ENCODE measurements around the gene HUS1B. TPM values are rescaled to one million over a fixed set of nuclear protein-coding genes. Genes with fewer than 3 reads are reported as not detected.

Gene HUS1B
- total and polyA plus RNA-seq, 9 of the 15 experiments (the other 6 are each of a cell fraction or from before 2014, with no cell fraction given): 0.16 to 1.4 (median 0.38) TPM; not detected in 1

DNA sequence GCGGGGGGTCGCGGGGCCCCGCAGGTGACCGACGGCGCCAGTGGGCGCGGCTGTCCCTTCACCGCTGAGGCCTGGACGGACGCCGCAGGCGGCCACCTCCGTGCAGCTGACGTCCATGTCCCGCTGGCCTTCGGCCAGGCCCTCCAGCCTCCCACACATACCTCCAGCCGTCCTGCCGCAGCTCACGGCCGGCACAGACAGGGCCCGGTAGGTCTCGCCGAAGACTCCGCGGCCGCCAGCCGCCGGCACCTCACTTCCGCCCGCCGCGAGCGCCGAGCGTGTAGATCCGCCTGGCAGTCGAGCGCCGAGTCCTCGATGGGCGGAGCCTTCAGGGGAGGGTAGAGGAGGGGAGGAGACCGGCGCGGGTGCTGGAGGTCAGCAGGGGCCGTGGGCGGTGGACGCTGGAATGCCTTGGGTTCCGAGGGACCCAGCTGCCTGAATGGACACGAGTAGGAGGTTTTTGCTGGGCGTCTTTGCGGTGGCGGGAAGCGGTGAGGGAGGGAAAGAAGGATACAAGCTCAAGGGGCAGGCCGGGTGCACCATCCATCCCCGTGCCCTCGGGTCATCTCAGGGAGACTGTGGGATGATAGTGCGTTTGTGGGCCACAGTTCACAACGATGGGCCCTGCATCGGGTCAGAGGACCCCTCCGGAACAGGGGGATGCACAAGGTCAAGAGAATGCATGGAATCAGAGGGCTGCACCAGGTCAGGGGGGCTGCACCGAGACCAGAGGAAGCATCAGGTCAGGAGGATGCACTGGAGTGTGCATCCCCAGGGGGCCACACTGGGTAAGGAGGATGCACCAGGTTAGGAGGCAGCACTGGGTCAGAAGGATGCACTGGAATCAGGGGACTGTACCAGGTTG lies 36.2 kb upstream of the HUS1B start, which contains the start of gene EXOC2 (continued):
- TF ChIP-seq, protein P1, sequence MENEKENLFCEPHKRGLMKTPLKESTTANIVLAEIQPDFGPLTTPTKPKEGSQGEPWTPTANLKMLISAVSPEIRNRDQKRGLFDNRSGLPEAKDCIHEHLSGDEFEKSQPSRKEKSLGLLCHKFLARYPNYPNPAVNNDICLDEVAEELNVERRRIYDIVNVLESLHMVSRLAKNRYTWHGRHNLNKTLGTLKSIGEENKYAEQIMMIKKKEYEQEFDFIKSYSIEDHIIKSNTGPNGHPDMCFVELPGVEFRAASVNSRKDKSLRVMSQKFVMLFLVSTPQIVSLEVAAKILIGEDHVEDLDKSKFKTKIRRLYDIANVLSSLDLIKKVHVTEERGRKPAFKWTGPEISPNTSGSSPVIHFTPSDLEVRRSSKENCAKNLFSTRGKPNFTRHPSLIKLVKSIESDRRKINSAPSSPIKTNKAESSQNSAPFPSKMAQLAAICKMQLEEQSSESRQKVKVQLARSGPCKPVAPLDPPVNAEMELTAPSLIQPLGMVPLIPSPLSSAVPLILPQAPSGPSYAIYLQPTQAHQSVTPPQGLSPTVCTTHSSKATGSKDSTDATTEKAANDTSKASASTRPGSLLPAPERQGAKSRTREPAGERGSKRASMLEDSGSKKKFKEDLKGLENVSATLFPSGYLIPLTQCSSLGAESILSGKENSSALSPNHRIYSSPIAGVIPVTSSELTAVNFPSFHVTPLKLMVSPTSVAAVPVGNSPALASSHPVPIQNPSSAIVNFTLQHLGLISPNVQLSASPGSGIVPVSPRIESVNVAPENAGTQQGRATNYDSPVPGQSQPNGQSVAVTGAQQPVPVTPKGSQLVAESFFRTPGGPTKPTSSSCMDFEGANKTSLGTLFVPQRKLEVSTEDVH (IDR thresholded peaks at IDR 0.05; ENCODE audit: low read depth, partially characterized antibody): peak; percentile 64
- TF ChIP-seq TCF7L2 (IDR thresholded peaks at IDR 0.05; ENCODE audit: low read depth, low read length) (peak; percentile 40; the same call in 1 of the 2 replicates), ZBTB1 (CRISPR knock-in tag; IDR thresholded peaks at IDR 0.05; ENCODE audit: borderline replicate concordance, low read depth) (peak; percentile 69; the same call in 1 of the 2 replicates), ZNF79 (CRISPR knock-in tag; IDR thresholded peaks at IDR 0.05; ENCODE audit: low read depth) (no peak), POLR3A (IDR thresholded peaks at IDR 0.05; ENCODE audit: borderline replicate concordance, extremely low read depth, insufficient read depth, insufficient read length) (no peak), ZNF197 (CRISPR knock-in tag; IDR thresholded peaks at IDR 0.05; ENCODE audit: low read depth) (no peak), TOE1 (IDR thresholded peaks at IDR 0.05; ENCODE audit: borderline replicate concordance) (peak; percentile 70), TOE1 (CRISPR knock-in tag; IDR thresholded peaks at IDR 0.05; ENCODE audit: borderline replicate concordance, low read depth) (no peak), NCOA2 (IDR thresholded peaks at IDR 0.05; ENCODE audit: partially characterized antibody in 2 of 2) (no peak), ILK (tag; IDR thresholded peaks at IDR 0.05; ENCODE audit: borderline replicate concordance, low read depth) (no peak), ZNF668 (CRISPR knock-in tag; IDR thresholded peaks at IDR 0.05) (no peak), MIER1 (IDR thresholded peaks at IDR 0.05; ENCODE audit: low read depth) (no peak), NELFE (IDR thresholded peaks at IDR 0.05; ENCODE audit: insufficient read depth, insufficient read length) (no peak), SRSF9 (IDR thresholded peaks at IDR 0.05; ENCODE audit: borderline replicate concordance, low read depth, low read length) (no peak)
- TF ChIP-seq, protein P2, sequence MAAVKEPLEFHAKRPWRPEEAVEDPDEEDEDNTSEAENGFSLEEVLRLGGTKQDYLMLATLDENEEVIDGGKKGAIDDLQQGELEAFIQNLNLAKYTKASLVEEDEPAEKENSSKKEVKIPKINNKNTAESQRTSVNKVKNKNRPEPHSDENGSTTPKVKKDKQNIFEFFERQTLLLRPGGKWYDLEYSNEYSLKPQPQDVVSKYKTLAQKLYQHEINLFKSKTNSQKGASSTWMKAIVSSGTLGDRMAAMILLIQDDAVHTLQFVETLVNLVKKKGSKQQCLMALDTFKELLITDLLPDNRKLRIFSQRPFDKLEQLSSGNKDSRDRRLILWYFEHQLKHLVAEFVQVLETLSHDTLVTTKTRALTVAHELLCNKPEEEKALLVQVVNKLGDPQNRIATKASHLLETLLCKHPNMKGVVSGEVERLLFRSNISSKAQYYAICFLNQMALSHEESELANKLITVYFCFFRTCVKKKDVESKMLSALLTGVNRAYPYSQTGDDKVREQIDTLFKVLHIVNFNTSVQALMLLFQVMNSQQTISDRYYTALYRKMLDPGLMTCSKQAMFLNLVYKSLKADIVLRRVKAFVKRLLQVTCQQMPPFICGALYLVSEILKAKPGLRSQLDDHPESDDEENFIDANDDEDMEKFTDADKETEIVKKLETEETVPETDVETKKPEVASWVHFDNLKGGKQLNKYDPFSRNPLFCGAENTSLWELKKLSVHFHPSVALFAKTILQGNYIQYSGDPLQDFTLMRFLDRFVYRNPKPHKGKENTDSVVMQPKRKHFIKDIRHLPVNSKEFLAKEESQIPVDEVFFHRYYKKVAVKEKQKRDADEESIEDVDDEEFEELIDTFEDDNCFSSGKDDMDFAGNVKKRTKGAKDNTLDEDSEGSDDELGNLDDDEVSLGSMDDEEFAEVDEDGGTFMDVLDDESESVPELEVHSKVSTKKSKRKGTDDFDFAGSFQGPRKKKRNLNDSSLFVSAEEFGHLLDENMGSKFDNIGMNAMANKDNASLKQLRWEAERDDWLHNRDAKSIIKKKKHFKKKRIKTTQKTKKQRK (IDR thresholded peaks at IDR 0.05; ENCODE audit: borderline replicate concordance, low read depth, low read length): 0 out of 2 replicates have a peak, but pooled peaks have one; percentile 54
- TF ChIP-seq, protein P3, sequence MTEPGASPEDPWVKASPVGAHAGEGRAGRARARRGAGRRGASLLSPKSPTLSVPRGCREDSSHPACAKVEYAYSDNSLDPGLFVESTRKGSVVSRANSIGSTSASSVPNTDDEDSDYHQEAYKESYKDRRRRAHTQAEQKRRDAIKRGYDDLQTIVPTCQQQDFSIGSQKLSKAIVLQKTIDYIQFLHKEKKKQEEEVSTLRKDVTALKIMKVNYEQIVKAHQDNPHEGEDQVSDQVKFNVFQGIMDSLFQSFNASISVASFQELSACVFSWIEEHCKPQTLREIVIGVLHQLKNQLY (CRISPR knock-in tag; conservative IDR thresholded peaks at IDR 0.05): peak in 1 of 2 experiments; percentile 72; a peak in 1 of 4 replicates
- TF ChIP-seq, protein P4, sequence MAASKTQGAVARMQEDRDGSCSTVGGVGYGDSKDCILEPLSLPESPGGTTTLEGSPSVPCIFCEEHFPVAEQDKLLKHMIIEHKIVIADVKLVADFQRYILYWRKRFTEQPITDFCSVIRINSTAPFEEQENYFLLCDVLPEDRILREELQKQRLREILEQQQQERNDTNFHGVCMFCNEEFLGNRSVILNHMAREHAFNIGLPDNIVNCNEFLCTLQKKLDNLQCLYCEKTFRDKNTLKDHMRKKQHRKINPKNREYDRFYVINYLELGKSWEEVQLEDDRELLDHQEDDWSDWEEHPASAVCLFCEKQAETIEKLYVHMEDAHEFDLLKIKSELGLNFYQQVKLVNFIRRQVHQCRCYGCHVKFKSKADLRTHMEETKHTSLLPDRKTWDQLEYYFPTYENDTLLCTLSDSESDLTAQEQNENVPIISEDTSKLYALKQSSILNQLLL (CRISPR knock-in tag; IDR thresholded peaks at IDR 0.05; ENCODE audit: borderline replicate concordance): no peak
